KMS-11 (cell line): ENCODE results near the gene SLC2A1.
"Not testable (repeated sequence)": the region's sequence is repeated elsewhere in the genome, so short reads cannot be mapped to it uniquely, and the experiment has no call there.

Source experiments
- H2AFZ ChIP-seq: fragments of 200-600 bp; sonication (generic); 2 replicates; pipeline ENCODE4 v1.6.1; 2016; ENCODE audit warnings: antibody characterized with exemption, mixed run types, low read depth
- H3K27ac ChIP-seq: fragments of 200-600 bp; sonication (generic); 2 replicates; pipeline ENCODE4 v1.6.1; 2016; ENCODE audit warnings: mild to moderate bottlenecking, mixed run types
- H3K27me3 ChIP-seq: fragments of 200-600 bp; sonication (generic); 2 replicates; pipeline ENCODE4 v1.6.1; 2017; ENCODE audit warnings: mild to moderate bottlenecking, low read depth, mixed run types, moderate library complexity; ENCODE audit not compliant: insufficient read depth
- H3K36me3 ChIP-seq: fragments of 200-600 bp; sonication (generic); 2 replicates; pipeline ENCODE4 v1.6.1; 2017; ENCODE audit warnings: mild to moderate bottlenecking, mixed run types; ENCODE audit not compliant: insufficient read depth
- H3K4me1 ChIP-seq: fragments of 200-600 bp; sonication (generic); 2 replicates; pipeline ENCODE4 v1.6.1; 2016; ENCODE audit warnings: mild to moderate bottlenecking, low read depth, mixed run types; ENCODE audit not compliant: poor library complexity, severe bottlenecking
- H3K4me2 ChIP-seq: fragments of 200-600 bp; sonication (generic); 2 replicates; pipeline ENCODE4 v1.7.0; 2016; ENCODE audit warnings: mild to moderate bottlenecking, mixed run types
- H3K4me3 ChIP-seq: fragments of 200-600 bp; sonication (generic); IDR thresholded peaks from 2 replicates; pipeline ENCODE4 v1.6.1; 2017; ENCODE audit warnings: low read depth, low read length, mixed read lengths; ENCODE audit not compliant: insufficient read depth
- H3K79me2 ChIP-seq: fragments of 200-600 bp; sonication (generic); 2 replicates; pipeline ENCODE4 v1.6.1; 2016; ENCODE audit warnings: low read depth, mixed run types; ENCODE audit not compliant: insufficient read depth
- H3K9ac ChIP-seq: fragments of 200-600 bp; sonication (generic); 2 replicates; pipeline ENCODE4 v1.6.1; 2016; ENCODE audit warnings: mild to moderate bottlenecking, mixed run types
- H4K20me1 ChIP-seq: fragments of 200-600 bp; sonication (generic); 2 replicates; pipeline ENCODE4 v1.6.1; 2016; ENCODE audit warnings: mild to moderate bottlenecking, mixed run types; ENCODE audit not compliant: insufficient read depth
- CTCF ChIP-seq: fragments of 200-600 bp; sonication (generic); conservative IDR thresholded peaks from 2 replicates; pipeline ENCODE4 v1.6.1; 2017; ENCODE audit warnings: low read depth, mild to moderate bottlenecking, antibody characterized with exemption, low read length, moderate library complexity, mixed read lengths

SLC2A1 gene

GRCh38 chr1:42904434-42904833 lies 54.2 kb downstream of the SLC2A1 start:
- no peaks in the 10 kb centered on the region for H3K79me2 ChIP-seq
- no peak overlapping the region for H3K4me3 ChIP-seq
- no peaks in the 10 kb centered on the region for H3K27me3 ChIP-seq
- no peak overlapping the region for H3K27ac ChIP-seq
- no peak overlapping the region for H2AFZ ChIP-seq
- H3K9ac ChIP-seq = no peak overlapping the region
- H3K4me2 ChIP-seq = no peak overlapping the region
- no peaks in the 10 kb centered on the region for H3K36me3 ChIP-seq
- TF ChIP-seq CTCF = no peak
- H3K4me1 ChIP-seq = no peaks in the 10 kb centered on the region
- no peaks in the 10 kb centered on the region for H4K20me1 ChIP-seq

GRCh38 chr1:42899960-42900359 lies 58.7 kb downstream of the SLC2A1 start:
- not testable (repeated sequence) for H3K4me3 ChIP-seq, H3K4me2 ChIP-seq, H3K27ac ChIP-seq, H3K36me3 ChIP-seq, H2AFZ ChIP-seq, H4K20me1 ChIP-seq, H3K4me1 ChIP-seq, H3K27me3 ChIP-seq, H3K79me2 ChIP-seq, H3K9ac ChIP-seq

- Histone ChIP-seq H3K79me2 (no peaks in the 10 kb centered on the region), H3K27me3 (no peaks in the 10 kb centered on the region), H3K4me1 (no peaks in the 10 kb centered on the region), H3K4me2 (no peak overlapping the region), H2AFZ (no peak overlapping the region), H3K4me3 (no peak overlapping the region), H4K20me1 (no peaks in the 10 kb centered on the region), H3K27ac (no peak overlapping the region), H3K36me3 (no peaks in the 10 kb centered on the region), H3K9ac (no peak overlapping the region)
- no peak for TF ChIP-seq CTCF
Measured at GRCh38 chr1:42891465-42892138, 67.1 kb downstream of the SLC2A1 start.

GRCh38 chr1:42889264-42889663 lies 69.4 kb downstream of the SLC2A1 start:
- no peak overlapping the region for H2AFZ ChIP-seq
- H3K79me2 ChIP-seq = no peaks in the 10 kb centered on the region
- H3K27ac ChIP-seq = no peak overlapping the region
- no peak for TF ChIP-seq CTCF
- no peaks in the 10 kb centered on the region for H3K27me3 ChIP-seq
- no peak overlapping the region for H3K4me2 ChIP-seq
- no peak overlapping the region for H3K9ac ChIP-seq
- H3K4me3 ChIP-seq = no peak overlapping the region
- no peaks in the 10 kb centered on the region for H3K4me1 ChIP-seq
- H3K36me3 ChIP-seq = no peaks in the 10 kb centered on the region
- no peaks in the 10 kb centered on the region for H4K20me1 ChIP-seq

GRCh38 chr1:42888013-42888633 lies 70.5 kb downstream of the SLC2A1 start:
- no peaks in the 10 kb centered on the region for H3K27me3 ChIP-seq
- H3K9ac ChIP-seq = no peak overlapping the region

More at GRCh38 chr1:42888013-42888633, 70.5 kb downstream of the SLC2A1 start:
- Histone ChIP-seq H3K27ac (no peak overlapping the region), H2AFZ (no peak overlapping the region), H3K4me3 (no peak overlapping the region), H3K36me3 (no peaks in the 10 kb centered on the region), H3K4me2 (no peak overlapping the region), H3K79me2 (no peaks in the 10 kb centered on the region), H4K20me1 (no peaks in the 10 kb centered on the region), H3K4me1 (no peaks in the 10 kb centered on the region)
- no peak for TF ChIP-seq CTCF
